HG02759 (cell line): ENCODE results near the gene PLA2G3.

ENCODE experiments used
- ATAC-seq: cut with Tn5 transposase; IDR thresholded peaks from one replicate; pipeline ENCODE4 v1.9.1; 2021; ENCODE audit warnings: mild to moderate bottlenecking, moderate library complexity; ENCODE audit not compliant: unreplicated experiment

The PLA2G3 gene

DNA sequence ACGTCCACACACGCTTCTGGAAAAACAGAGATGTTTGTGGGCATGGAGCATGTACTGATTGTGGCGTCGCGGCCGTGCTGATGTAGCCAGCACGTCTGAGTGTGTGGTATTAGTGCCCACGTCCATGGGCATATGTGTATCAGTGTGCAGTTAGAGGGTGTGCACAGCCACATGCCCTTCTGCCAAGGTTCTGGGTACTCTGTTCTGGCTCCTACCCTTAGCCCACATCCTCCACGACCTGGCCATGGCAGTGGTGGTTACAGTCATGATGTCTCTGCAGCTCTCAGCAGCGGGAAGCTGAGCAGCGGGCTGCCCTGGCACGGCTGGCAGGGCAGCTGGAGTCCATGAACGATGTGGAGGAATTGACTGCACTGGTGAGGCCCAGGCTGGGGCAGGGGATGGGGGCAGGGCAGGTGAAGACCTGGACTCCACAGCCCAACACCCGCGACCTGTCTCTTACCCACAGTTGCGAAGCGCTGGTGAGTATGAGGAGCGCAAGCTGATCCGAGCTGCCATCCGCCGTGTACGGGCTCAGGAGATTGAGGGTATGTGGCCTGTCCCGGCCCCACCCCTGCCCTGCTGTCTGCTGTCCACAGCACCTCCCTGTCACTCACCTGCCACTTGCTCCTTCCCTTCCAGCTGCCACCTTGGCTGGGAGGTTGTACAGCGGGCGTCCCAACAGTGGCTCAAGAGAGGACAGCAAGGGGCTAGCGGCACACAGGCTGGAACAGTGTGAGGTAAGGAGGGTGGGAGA is 51.9 kb downstream of the PLA2G3 start:
- ATAC-seq, result no peak

GRCh38 chr22:31087744-31088215 is 52.5 kb downstream of the PLA2G3 start:
- ATAC-seq, result no peak

DNA sequence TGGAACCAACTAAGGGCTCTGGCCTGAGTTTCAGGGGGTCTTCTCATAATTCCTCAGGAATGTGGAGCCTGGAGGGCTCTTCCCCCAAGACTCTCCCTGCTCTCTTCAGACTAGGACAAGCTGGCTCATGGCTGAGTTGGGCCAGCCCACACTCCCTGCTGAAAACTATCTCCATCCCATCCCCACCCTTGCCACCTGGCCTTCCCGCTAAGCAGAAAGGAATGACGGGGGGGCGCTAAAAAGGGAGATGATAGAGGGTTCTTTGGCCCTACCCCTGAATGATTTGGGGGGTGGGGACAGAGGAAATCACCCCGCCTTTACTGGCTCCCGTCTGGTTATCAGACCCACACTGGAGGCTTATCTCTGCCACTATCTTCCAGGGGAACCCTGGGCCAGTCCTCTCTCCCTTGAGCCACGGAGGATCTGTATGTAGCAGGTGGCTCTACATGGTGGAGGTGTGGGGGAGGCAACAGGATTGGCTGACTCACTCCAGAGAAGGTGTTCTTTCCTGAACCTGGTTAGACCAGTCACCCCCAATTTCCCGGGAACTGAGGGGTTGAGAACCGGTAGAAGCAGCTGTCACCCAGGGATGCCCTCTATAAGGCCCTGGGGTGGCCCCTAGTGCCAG is 53.5 kb downstream of the PLA2G3 start:
- ATAC-seq, result no peak

- ATAC-seq, result no peak
Measured at GRCh38 chr22:31085928-31086327, 54.4 kb downstream of the PLA2G3 start.

DNA sequence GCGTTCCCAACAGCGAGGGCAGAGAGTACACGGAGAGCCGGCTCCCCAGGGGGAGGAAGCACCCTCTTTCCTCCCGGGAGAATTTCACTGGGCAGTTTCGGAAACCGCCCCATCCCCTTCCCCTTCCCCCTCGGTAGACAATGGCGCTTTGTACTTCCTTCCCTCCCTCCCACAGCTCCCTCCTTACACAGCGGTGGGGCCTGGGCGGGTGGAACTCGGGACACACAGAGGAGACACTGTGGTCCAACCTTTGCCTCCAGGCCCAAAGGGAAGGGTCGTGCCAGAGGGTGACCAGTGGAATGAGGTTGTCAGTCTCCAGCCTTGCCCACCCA is 54.8 kb downstream of the PLA2G3 start:
- ATAC-seq, result no peak

- ATAC-seq, result peak; percentile 71
Measured at GRCh38 chr22:31084811-31085492, 55.4 kb downstream of the PLA2G3 start.
